RWPE2 (cell line): Measurements from ENCODE around the gene FCER1A.

Experiments
- ATAC-seq: fragments of 200-7000 bp; cut with Tn5 transposase; 3 replicates; pipeline ENCODE4 v1.9.1; 2021; ENCODE audit warnings: low read depth
- DNase-seq: peaks from one replicate; pipeline ENCODE4 v3.0.0-alpha.2; 2020; ENCODE audit warnings: low spot score
- H3K27ac ChIP-seq: fragments of 450-650 bp; 2 replicates; pipeline ENCODE4 v1.5.1; 2017; ENCODE audit warnings: mild to moderate bottlenecking; ENCODE audit not compliant: poor library complexity, severe bottlenecking
- H3K27me3 ChIP-seq: fragments of 250-450 bp; sonication (Bioruptor Pico); 2 replicates; pipeline ENCODE4 v1.5.1; 2021; ENCODE audit warnings: mild to moderate bottlenecking, moderate library complexity; ENCODE audit not compliant: insufficient read depth, poor library complexity, severe bottlenecking
- H3K36me3 ChIP-seq: fragments of 250-450 bp; sonication (Bioruptor Pico); 2 replicates; pipeline ENCODE4 v1.5.1; 2020; ENCODE audit warnings: low read depth, mild to moderate bottlenecking, moderate library complexity
- H3K4me1 ChIP-seq: fragments of 250-450 bp; sonication (Bioruptor Pico); 2 replicates; pipeline ENCODE4 v1.5.1; 2021; ENCODE audit warnings: mild to moderate bottlenecking, moderate library complexity; ENCODE audit not compliant: insufficient read depth, poor library complexity, severe bottlenecking
- H3K4me3 ChIP-seq: fragments of 250-450 bp; sonication (Bioruptor Pico); 2 replicates; pipeline ENCODE4 v1.5.1; 2021; ENCODE audit warnings: mild to moderate bottlenecking, moderate library complexity; ENCODE audit not compliant: severe bottlenecking
- H3K9me3 ChIP-seq: fragments of 250-450 bp; sonication (Bioruptor Pico); 2 replicates; pipeline ENCODE4 v1.5.1; 2021; ENCODE audit warnings: mild to moderate bottlenecking, moderate library complexity; ENCODE audit not compliant: severe bottlenecking
- CTCF ChIP-seq: fragments of 450-650 bp; IDR thresholded peaks from one replicate; pipeline ENCODE4 v1.5.1; 2017; ENCODE audit warnings: mild to moderate bottlenecking, moderate library complexity; ENCODE audit not compliant: poor library complexity, severe bottlenecking

The FCER1A gene

DNA sequence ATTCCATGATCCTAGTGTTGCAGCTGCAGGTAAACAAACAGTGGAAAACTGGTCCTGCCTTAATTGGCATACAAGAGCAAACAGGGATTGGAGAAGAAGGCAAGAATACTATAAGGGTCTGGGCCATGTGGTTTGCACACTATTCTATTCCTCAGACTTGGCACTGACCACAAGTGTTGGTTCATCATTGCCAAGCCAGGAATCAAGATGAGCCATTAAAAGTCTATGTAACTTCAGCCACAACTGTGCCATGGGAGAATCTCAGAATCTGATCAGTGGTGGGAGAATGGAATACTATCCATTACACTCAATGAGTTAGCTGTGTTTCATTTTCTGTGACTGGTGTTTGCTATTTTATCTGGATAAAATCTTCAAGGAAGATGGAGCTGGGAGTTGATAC, 26.2 kb upstream of the FCER1A start:
- H3K27ac ChIP-seq, result no peak overlapping the region
- no peak for DNase-seq
- no peak for TF ChIP-seq CTCF
- ATAC-seq, result no peak
- no peaks in the 10 kb centered on the region for H3K9me3 ChIP-seq
- H3K4me3 ChIP-seq, result no peak overlapping the region
- H3K4me1 ChIP-seq, result no peaks in the 10 kb centered on the region
- no peaks in the 10 kb centered on the region for H3K27me3 ChIP-seq
- H3K36me3 ChIP-seq, result no peaks in the 10 kb centered on the region

GRCh38 chr1:159279773-159280172, 22.4 kb upstream of the FCER1A start:
- TF ChIP-seq CTCF, result no peak
- no peak overlapping the region for H3K4me3 ChIP-seq
- ATAC-seq (no peak), DNase-seq (no peak)
- H3K9me3 ChIP-seq, result no peaks in the 10 kb centered on the region
- no peaks in the 10 kb centered on the region for H3K36me3 ChIP-seq
- H3K4me1 ChIP-seq, result peaks cover 5% of the 10 kb centered on the region
- H3K27ac ChIP-seq, result no peak overlapping the region
- no peaks in the 10 kb centered on the region for H3K27me3 ChIP-seq

- H3K27ac ChIP-seq, result no peak overlapping the region
- H3K4me1 ChIP-seq, result peaks cover 5% of the 10 kb centered on the region
- no peak overlapping the region for H3K4me3 ChIP-seq
- no peaks in the 10 kb centered on the region for H3K27me3 ChIP-seq
- H3K36me3 ChIP-seq, result no peaks in the 10 kb centered on the region
- no peak for TF ChIP-seq CTCF
- H3K9me3 ChIP-seq, result no peaks in the 10 kb centered on the region
- ATAC-seq (peak; percentile 60), DNase-seq (no peak)
These were observed 20.0 kb upstream of the FCER1A start for GRCh38 chr1:159282118-159282517.

DNA sequence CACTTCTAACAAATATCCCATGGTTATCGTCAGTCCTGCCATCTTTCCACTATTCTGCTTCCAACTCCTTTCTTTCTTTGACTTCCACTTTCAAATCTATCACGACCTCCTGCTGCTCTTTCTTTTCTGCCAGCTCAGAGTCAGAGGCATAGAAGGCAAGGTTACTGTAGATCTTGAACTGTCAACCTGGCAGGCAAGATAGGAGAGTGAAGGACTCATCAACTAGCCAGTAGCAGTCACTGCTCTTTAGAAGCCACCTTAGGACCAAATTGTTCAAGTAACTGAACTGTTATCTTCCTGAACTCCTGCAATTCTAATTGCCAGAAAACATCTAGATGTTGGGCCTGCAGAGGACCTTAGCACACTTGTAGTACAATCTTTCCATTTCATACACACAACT, 13.1 kb upstream of the FCER1A start:
- Histone ChIP-seq H3K27me3 (no peaks in the 10 kb centered on the region), H3K27ac (no peak overlapping the region), H3K36me3 (no peaks in the 10 kb centered on the region), H3K4me1 (no peaks in the 10 kb centered on the region), H3K4me3 (no peak overlapping the region), H3K9me3 (no peaks in the 10 kb centered on the region)
- no peak for DNase-seq
- no peak for TF ChIP-seq CTCF
- ATAC-seq, result no peak

DNA sequence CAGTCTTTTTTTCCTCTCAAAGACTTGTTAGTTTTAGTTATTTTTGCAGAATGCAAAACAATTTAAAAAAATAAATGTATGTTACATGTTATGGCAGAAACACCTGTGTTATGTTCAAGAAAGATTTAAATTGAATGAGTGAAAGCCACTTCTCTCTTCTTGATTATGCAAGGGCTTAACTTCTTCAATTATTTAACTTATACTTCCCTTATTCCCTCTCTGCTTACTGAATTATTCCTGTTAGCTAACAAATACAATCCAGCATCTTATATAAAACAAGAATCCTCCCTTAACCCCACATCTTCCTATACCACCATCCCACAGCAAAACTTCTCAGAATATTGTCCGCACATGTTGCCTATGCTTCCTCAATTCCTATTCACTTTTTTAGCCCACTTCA, 10.7 kb upstream of the FCER1A start:
- TF ChIP-seq CTCF, result no peak
- H3K27me3 ChIP-seq, result no peaks in the 10 kb centered on the region
- H3K27ac ChIP-seq, result no peak overlapping the region
- no peaks in the 10 kb centered on the region for H3K36me3 ChIP-seq
- no peak for DNase-seq
- H3K9me3 ChIP-seq, result no peaks in the 10 kb centered on the region
- no peak for ATAC-seq
- no peaks in the 10 kb centered on the region for H3K4me1 ChIP-seq
- no peak overlapping the region for H3K4me3 ChIP-seq
